Superior temporal gyrus (tissue), 1 donor: ENCODE results near the gene SCNN1G.
"Not testable (repeated sequence)": the region's sequence is repeated elsewhere in the genome, so short reads cannot be mapped to it uniquely, and the experiment has no call there.

Experiments used
- DNase-seq: peaks from one replicate; pipeline ENCODE4 v3.0.0-alpha.2; 2016; ENCODE audit errors: extremely low spot score

SCNN1G gene

DNA sequence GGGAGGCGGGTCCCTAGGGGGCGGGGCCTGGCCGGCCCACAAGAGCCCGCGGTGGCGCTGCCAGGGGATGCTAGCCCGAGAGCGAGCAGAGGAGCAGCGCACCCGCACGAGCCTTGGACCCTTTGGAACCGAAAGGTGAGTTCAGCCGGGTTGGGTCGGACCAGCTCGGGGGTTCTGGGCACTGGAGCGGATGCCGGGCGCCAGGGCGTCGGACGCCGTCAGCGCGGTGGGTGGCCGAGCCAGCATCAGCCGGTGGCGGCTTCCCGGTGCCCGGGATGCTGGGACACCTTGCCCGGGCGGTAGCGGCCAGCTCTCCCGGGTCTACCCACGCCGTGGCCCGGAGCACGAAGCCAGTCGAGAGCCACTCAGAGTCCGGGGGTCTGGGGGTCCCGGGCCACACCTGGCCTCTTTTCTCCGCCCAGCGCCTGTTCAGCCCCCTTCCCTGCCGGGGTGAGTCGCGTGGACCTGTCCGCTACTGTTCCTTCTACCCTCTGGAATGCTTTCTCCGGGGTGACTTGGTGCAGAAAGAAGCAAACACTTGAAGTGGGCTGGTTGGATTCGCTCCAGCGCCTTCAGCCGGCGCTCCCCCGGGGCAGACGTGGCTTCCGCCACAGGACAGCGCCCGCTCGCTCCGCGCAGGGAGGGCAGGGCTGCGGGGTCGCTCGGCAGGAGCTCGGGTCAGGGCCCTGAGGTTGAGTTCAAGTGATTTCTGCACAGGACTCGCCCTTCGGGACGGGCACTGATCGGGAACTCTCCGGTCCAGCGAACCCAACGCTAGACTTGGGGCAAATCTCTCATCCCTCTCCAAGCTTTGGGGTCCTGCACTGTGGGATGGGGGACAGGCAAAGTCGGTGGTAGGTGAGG, at the start of gene SCNN1G:
Gene SCNN1G (plus strand): TSS at position 67 of the 864 bp plus-strand sequence. CDS start 3,527 bp downstream, outside the sequence.
- DNase-seq: no peak

- DNase-seq: peak; percentile 64
Measured at GRCh38 chr16:23132775-23133463, 49.6 kb upstream of the SCNN1G start.

- DNase-seq: no peak
Measured at GRCh38 chr16:23134274-23134673, 48.3 kb upstream of the SCNN1G start.

DNA sequence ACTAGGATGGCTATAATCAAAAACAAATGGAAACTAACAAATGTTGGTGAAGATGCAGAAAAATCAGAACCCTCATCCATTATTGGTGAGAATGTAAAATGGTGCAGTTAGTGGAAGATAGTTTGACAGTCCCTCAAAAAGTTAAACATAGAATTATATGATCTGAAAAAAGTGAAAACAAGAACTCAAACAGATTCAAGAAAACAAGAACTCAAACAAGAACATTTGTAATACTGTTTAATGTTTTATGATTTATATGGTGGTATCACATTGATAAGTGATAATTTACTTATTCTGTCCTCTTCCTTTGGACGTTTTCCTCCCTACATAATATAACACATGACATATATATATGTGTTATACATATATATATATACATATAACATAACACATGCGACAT, 45.3 kb upstream of the SCNN1G start:
- no peak for DNase-seq

DNA sequence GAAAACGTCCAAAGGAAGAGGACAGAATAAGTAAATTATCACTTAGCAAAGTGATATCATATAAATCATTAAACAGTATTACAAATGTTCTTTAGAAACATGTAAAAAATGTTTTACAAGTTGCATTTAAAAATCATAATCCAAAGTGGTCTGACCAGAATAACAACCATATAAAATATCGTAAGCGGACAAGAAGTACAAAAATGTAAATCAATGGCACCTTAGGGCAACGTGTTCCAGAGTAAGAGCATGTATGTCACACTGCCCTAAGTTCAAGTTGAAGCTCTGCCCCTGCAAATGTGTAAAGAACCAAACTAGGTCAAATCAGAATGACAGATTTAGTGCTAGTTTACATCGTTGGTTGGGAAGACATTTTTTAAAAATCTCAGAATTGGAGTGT, 44.7 kb upstream of the SCNN1G start:
- DNase-seq: no peak

DNA sequence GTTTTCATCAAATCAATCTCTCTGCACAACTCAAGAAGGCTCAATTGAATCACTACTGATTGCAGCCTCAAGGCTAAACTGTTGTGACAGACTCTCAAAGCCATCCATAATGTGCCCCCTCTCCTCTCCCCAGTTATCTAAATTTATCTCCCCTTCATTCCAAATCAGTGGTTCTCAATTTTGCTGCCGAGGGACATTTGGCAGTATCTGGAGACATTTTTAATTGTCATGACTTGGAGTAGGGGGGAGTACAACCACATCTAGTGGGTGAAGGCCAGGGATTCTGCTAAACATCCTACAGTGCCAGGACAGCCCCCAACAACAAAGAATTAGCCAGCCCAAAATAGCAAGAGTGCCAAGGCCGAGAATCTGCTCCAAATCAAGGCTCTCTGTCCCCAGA, 42.4 kb upstream of the SCNN1G start:
- no peak for DNase-seq

DNA sequence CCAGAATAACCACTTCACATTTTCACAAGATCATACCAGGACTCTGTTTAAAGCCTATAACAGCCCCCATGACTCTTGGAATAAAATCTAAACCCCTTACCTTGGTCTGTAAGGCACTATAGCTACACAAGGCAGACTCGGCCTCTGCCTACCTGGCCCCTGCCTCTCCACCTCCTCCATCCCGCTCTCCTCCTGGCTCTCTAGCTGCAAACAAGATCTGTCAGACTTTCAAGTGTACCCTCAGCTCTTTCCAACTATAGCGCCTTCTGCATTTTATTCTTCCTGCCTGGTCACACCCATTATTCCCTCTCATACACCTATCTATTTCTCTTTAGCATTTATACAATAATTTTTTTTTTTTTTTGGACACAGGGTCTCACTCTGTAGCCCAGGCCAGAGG, 41.5 kb upstream of the SCNN1G start:
- no peak for DNase-seq

DNA sequence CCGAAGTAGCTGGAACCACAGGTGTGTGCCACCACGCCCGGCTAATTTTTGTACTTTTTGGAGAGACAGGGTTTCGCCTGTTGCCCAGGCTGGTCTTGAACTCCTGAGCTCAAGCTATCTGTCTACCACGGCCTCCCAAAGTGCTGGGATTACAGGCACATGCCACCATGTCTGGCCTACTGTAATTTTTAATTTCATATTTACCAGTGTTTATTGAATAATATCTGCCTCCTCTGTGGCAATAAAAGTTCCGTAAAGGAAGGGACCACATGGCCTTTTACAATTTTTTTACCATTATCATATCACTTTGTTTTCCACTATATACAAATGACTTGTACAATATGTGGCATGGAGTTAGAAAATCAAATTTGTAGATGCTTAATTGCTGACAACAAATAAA, 41.0 kb upstream of the SCNN1G start:
- no peak for DNase-seq

DNA sequence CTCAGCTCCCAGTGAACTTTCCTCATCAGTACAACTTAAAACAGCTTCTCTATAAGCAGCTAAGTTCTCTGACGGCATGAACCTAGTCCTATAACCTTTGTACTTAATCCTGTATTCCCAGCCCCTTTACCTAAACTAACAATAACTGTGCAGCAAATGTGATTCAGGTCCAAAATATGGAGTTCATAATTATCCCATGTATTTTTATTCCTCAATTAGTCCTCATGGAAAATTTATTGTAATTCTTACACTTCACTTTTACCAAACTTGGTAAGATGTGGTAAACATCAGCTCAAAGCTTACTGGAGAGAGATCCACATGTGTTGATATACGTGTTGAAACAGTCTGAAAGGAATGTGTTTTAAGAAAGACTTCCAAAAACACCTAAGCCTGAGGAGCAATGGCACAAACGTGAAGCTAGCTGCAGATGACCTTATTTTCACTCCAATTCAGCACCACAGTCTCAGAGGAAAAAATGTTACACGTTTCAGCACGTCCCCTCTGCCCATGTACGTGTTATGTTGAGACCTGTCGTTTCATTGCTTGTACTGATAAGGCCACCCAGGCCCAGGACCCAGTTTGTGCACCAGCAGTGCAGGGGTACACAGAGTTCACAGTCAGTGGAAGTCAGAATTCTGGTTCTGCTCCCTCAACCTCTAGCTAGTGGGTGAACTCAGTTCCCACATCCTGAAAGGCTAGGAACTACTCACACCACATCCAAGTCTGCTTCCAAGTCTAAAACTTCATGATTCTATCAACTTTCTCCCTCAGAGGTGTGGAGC, 40.4 kb upstream of the SCNN1G start:
- DNase-seq: no peak

DNA sequence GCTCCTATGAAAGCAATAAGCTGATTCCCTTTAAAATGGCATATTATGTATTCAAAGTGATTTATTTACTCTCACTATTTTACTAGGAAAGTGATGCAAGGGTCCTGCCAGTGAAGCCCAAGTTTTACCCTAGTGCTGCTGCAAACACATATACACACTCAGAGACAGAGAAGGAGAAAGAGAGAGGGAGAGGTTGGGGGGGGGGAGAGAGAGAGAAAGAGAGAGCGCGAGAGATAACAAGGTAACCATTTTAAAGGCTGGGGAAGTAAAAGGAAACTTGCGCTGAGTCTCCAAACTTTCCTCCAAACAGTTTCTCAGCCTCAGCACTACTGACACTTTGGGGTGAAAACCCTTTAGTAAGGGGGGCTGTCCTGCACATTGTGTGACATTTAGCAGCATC, 39.2 kb upstream of the SCNN1G start:
- no peak for DNase-seq

DNA sequence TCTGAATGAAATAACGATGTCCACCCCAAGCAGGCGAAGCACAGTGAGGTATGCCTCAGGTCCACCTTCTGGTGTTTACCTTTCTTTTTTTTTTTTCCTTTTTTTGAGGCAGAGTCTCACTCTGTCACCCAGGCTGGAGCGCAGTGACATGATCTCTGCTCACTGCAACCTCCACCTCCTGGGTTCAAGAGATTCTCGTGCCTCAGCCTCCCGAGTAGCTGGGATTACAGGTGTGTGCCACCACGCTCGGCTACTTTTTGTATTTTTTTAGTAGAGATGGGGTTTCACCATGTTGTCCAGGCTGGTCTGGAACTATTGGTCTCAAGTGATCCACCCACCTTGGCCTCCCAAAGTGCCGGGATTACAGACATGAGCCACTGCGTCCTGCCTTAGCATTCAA, 38.2 kb upstream of the SCNN1G start:
- not testable (repeated sequence) for DNase-seq

DNA sequence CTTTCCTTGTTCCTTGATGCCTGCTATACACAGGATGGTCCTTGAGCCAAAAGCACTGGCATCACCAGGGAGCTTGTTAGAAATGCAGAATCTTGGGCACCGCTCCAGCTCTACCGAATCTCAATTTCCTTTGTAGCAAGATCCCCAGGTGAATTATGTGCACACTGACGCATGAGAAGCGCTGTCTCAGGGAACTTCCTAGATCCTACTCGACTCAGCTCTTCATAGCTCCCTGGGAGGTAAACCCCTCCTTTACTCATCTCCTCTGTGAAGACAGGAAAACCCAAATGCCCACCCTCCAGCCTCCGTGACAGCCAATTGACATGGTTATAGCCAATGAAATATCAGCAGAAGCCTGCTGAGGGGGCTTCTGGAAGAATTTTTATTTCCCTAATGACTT, 37.4 kb upstream of the SCNN1G start:
- peak; percentile 35 for DNase-seq

DNA sequence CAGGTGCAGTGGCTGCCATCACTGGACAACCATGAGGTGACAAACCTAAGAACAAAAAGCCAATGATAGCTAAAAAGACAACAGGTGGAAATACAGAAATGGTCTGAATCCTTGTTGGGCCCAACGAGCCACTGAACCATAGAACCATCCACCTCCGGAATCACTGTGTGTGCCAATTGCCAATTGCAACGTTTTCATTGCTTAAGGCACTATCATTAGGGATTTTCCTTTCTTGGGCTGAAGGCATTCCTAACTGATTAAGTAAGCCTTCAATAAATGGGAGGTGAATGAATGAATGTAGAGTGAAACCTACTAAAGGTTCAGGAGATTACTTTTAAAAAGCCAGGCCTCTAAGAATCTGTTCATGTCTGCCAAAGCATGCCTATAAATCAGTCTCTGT, 36.9 kb upstream of the SCNN1G start:
- no peak for DNase-seq

- no peak for DNase-seq
Measured at GRCh38 chr16:23146877-23147601, 35.5 kb upstream of the SCNN1G start.

DNA sequence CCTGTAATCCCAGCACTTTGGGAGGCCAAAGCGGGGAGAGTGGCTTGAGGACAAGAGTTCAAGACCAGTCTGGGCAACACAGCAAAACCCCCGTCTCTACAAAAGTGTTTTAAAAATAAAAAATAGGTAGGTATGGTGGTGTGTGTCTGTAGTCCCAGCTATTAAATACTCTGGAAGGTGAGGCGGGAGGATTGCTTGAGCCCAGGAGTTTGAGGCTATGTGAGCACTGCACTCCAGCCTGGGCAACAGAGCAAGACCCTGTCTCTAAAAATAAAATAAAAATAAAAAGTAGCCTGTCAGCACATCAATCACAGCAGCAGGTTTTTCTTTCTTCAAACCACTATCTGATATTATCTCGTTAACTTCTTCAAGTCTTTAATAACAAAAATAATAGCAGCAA, 34.9 kb upstream of the SCNN1G start:
- no peak for DNase-seq

GRCh38 chr16:23148166-23148512, 34.4 kb upstream of the SCNN1G start:
- no peak for DNase-seq

DNA sequence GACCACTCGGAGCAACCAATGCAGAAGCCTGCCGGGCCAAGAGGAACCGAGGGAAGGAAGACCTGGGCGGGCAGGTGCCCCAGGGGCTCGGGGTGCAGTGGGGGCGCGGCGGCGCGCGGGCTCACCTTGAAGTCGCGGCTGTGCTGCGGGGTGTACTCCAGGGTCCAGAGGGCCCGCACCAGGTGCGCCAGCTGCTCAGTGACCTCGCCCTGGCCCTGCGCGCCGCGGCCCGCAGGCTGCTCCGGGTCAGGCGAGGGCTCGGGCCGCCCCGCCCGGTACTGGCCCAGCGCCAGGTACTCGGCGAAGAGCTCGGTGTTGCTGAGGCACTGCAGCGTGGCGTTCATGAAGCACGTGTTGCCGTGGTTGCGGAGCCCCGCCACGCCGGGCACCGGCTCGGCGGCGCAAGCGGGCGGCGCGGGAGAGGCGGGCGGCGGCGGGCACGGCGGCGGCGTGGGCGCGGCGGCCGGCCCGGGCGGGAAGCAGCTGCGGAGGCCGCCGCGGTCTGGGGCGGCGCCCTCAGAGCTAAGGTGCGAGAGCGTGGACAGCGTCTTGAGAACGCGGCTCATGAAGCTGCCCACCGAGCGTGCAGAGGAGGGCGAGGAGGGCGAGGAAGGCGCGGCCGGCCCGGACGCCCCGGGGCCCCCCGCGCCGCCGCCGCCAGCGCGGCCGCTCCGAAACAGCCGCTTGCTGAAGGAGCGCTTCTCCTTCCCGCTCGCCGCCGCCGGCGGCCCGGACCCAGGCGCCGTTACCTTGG, 33.9 kb upstream of the SCNN1G start:
- peak; percentile 39 for DNase-seq

- peak; percentile 93 for DNase-seq
Measured at GRCh38 chr16:23149267-23149992, 33.1 kb upstream of the SCNN1G start, which contains the start of gene USP31. USP31 (minus strand) TSS chr16:23149452; CDS start chr16:23149270, 182 bp downstream.

DNA sequence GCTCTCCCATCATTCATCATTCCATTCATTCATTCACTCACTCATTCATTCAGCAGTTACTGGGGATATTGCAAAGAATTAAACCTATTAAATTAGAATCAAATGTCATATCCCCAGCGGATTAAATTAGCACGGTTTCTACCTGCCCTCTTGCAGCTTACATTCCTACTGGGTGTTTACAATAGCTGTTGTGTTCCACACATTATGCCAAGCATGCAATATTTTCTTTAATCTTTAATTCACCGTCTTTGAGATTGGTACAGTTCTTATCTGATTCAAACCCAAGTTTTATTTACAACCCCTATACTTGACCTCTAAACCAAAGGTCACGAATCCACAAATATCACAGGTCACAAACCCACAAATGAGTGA, 32.6 kb upstream of the SCNN1G start:
- DNase-seq: no peak
